ENCODE data around the gene RGS18.
"Not testable (repeated sequence)": the region's sequence is repeated elsewhere in the genome, so short reads cannot be mapped to it uniquely, and the experiment has no call there.

Gene RGS18, protein sequence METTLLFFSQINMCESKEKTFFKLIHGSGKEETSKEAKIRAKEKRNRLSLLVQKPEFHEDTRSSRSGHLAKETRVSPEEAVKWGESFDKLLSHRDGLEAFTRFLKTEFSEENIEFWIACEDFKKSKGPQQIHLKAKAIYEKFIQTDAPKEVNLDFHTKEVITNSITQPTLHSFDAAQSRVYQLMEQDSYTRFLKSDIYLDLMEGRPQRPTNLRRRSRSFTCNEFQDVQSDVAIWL

DNA sequence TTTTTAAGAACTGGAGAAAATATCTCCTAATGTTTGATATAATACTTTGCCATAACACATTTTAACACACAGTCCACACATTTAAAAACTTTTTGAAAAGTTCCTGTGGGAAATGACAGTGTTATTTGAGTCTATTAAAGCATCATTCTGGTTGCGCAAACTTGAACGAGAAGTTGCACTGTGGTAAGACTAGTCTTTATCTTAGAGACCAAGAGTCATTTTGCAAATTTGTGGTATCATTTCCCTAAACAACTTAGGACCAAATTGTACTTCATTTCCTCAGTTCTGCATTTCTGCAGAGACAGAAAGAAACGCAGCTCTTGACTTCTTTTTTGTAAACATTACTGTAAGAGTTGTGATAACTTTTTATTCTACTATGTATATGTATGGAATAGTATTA is at the start of gene RGS18:
RGS18 (plus strand) TSS at position 282 of the 400 bp plus-strand sequence. CDS start 176 bp downstream, outside the sequence.
- no peak for DNase-seq (ENCODE audit: low read depth)

DNA sequence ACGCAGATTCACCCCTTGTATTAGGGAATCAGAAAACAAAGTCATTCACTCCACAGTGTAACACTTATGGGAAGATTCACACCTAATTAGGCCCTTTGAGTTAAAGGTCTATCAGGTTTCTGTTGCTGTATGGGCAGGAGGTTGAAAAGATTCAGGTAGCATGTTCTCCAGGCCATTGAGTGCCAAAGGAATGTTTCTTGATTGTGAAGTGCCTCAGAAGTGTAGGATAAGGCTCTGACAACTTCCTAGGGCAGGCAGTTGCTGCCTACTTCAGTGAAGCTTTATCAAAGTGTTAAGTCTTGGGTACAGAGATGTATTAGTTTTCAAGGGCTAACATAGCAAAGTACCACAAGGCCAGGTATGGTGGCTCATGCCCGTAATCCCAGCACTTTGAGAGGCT is 48.7 kb upstream of the RGS18 start:
- no peak for DNase-seq (ENCODE audit: low read depth)

GRCh38 chr1:192115000-192115399 is 43.3 kb upstream of the RGS18 start:
- no peak for DNase-seq (ENCODE audit: low read depth)

- DNase-seq (ENCODE audit: low read depth) = no peak
These were observed 39.3 kb upstream of the RGS18 start for GRCh38 chr1:192118881-192119405.

DNA sequence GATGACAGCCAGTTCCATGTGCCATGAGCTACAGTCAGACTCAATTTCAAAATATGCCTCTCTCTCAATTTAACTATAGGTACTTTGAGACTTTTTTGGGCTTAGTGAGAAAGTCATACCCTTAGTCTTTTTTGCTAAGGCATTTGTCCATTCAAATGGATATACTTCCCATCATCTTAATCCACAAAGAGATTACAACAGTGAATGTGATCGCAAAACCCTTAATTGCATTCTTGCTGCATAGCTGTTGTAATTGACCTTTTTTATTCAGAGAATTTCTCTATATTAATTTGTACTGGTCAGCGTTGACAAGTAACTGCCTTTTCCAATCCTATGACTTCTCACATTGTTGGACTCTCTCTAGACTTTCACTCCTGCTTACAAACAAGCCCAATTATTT is 38.6 kb upstream of the RGS18 start:
- DNase-seq (ENCODE audit: low read depth) = no peak

- no peak for DNase-seq (ENCODE audit: low read depth)
These were observed 35.6 kb upstream of the RGS18 start for GRCh38 chr1:192122668-192123067.

DNA sequence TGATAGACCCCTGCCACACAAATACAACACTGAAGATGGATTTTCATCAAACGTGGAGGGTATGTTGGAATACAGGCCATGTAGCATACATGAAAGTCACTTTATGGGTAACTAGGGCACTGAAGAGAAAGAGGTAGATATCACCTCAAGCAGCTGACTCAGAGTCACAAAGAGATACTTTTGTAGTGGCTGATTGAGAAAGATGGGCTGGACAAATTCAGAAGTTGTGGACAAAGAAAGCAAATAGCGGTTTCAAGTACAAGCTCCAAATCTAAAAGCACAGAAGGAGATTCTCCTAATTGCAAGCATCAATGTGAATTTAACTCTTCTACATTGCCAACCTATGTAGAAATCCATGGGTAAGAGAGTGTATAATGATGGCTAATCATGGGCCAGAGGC is 35.0 kb upstream of the RGS18 start:
- no peak for DNase-seq (ENCODE audit: low read depth)

GRCh38 chr1:192126030-192126619 is 32.1 kb upstream of the RGS18 start:
- DNase-seq (ENCODE audit: low read depth) = no peak

DNA sequence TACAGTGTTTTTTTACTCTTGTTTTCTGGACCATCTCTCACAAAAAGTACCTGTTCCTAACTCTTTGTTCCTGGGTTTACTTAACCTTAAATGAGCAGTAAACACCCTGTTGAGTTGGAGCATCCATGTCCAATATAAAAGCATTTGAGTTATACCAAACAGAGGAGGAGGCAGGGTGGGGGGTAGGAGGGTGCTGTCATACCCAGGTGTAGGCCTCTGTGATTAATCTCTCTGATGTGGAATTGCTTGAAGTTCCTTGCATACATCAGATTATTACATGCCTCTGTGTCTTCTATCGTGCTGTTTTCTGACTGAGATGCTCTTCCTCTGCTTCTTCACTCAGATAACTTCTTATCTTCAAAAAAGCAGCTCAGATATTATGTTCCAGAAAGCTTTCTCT is 28.1 kb upstream of the RGS18 start:
- no peak for DNase-seq (ENCODE audit: low read depth)

DNA sequence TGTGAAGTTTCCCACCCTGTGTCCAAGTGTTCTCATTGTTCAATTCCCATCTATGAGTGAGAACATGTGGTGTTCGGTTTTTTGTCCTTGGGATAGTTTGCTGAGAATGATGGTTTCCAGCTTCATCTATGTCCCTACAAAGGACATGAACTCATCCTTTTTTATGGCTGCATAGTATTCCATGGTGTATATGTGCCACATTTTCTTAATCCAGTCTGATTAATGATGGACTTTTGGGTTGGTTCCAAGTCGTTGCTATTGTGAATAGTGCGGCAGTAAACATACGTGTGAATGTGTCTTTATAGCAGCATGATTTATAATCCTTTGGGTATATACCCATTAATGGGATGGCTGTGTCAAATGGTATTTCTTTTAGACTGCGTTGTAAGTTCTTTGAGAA is 27.4 kb upstream of the RGS18 start:
- DNase-seq (ENCODE audit: low read depth) = not testable (repeated sequence)

DNA sequence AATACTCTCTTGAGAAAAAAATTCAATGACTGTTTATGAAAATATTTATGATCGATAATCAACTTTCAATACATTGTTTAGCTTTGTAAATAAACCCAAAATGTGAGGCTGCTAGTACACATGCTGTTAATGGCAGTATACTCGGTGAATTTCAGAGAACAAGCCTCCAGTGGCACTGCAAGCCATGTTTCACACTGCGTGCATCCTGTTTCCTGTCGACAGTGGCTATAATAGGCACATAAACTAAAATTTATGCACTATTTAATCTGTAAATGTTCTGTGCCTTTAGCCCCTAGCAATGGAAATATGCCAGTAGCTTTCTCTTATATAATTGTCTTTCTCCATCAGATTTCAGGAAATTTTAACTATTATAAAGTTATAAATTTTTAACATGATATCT is 26.3 kb upstream of the RGS18 start:
- DNase-seq (ENCODE audit: low read depth) = no peak

DNA sequence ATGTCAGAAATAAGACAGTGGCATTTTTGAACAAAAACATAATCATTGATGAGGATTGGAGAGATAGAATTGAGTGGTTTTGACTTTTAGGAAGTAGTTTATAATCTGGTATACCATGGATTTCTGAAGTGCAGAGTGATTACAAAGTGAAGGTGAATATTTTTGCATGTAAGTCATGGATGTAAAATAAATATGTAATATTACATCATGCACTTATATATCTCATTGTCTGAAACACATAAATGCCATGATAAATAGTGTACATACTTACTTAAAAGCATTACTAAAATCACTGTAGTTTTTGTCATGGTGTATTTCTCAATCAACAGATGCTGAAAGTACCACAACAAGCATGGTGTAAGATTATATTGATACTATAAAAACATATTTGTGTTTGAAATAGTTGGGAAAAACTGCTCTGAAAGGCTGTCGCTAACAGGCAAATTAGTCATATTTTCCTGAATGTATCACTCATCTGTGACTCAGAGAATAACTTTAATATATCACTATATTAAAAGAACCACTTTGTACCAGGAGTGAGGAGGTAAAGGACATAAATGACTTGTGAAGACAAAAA is 24.8 kb upstream of the RGS18 start:
- no peak for DNase-seq (ENCODE audit: low read depth)

GRCh38 chr1:192140382-192140781 is 17.9 kb upstream of the RGS18 start:
- no peak for DNase-seq (ENCODE audit: low read depth)

DNA sequence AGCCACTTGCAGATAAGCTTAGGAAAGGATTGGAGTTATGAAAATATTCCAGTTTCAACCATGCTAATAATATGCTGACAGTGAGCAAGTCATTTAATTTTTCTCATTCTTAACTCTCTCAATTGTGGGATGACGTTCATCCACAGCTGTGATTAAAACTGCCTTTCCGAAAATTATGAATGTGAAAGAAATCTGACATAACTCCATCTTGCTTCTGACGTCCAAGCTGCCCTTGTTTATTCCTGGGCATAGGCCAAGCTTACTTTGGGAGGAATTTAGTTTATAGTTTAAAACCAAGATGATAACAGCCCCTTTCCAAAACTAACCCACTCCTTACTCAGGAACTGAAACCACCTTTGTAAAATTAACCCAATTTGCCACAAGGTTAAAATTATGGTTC is 11.0 kb upstream of the RGS18 start:
- no peak for DNase-seq (ENCODE audit: low read depth)

- no peak for DNase-seq (ENCODE audit: low read depth)
These were observed 10.6 kb upstream of the RGS18 start for GRCh38 chr1:192147696-192148095.

DNA sequence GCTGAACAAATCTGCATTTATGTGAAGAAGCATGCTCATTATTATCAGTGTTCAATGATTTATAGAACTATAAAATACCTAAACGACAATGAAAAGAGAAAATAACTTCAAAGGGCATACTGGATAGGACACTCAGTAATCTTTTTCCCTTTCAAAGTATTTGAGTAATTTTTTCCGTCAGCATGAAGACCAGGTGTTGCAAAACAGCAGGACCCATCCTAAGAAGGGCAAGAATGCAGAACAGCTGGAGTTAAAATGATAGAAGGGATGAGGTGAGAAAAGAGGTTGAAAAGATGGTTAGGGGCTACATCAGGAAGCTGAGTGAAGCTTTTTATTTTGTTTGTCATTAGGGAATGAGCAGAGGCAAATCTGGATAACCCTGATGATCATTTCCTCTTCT is 7.1 kb upstream of the RGS18 start:
- DNase-seq (ENCODE audit: low read depth) = no peak

DNA sequence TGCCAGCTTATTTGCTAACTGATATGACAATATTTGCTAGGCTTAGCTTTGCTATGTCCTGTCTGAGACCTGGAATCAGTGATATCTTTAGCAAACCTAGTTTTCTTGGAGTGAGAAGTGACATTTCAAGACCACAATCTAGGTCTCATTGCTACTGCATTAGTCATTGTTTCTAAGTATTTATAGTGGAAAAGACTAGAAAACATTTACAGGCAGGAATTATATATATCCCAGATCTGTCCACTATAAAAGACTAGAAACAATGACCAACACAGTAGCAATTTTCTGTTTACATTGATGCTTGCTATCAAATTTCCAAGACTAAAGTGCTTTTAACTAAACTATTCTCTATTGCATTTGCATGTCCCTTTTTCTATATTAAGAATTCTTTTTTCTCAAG is 5.0 kb upstream of the RGS18 start:
- DNase-seq (ENCODE audit: low read depth) = no peak

DNA sequence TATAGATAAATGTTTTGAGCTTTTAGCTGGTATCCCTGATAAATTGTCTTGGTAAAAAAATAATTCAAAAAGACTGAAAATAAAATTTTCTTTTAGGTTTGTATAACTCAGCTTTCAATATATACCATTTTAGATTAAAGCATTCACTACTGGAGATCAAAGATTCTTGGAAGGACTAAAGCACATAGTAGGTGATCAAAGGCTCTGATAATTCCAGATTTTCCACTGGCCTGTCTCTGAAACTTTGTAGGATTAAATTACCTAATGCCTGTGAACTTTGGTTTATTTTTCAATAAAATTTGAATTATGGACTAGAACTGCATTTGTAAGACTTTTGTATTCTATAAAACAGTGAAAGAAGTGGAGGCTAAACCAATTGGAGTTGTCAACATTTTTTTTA is 1.2 kb upstream of the RGS18 start:
- no peak for DNase-seq (ENCODE audit: low read depth)

- no peak for DNase-seq (ENCODE audit: low read depth)
These were observed 752 bp downstream of the RGS18 start for GRCh38 chr1:192159014-192159413.

GRCh38 chr1:192159781-192160180 is 1.5 kb downstream of the RGS18 start:
- DNase-seq (ENCODE audit: low read depth) = no peak

- DNase-seq (ENCODE audit: low read depth) = no peak
These were observed 1.9 kb downstream of the RGS18 start for GRCh38 chr1:192160196-192160595.

GRCh38 chr1:192161976-192162375 is 3.7 kb downstream of the RGS18 start:
- no peak for DNase-seq (ENCODE audit: low read depth)

- DNase-seq (ENCODE audit: low read depth) = no peak
These were observed 4.1 kb downstream of the RGS18 start for GRCh38 chr1:192162376-192162775.

- not testable (repeated sequence) for DNase-seq (ENCODE audit: low read depth)
These were observed 6.7 kb downstream of the RGS18 start for GRCh38 chr1:192165002-192165401.

All from stimulated activated CD8-positive, alpha-beta memory T cell treated with anti-CD3 and anti-CD28 coated beads, Interleukin-4, amount 100 ng/mL, for 24 hours (primary cell).